Ovary (tissue), 9 donors: ENCODE data around the gene SLC39A12. TPM values are rescaled to one million over a fixed set of nuclear protein-coding genes. Genes with fewer than 3 reads are reported as not detected.

Experiments
- DNase-seq, 5 donors: peaks; one replicate each; pipeline ENCODE4 v3.0.0-alpha.2; 2019 to 2020
- H3K27ac ChIP-seq, 2 donors: fragments of 200-600 bp; one replicate each; pipeline versions ENCODE4 v1.5.1 to v1.8.0; 2019 to 2022
- H3K27me3 ChIP-seq: fragments of 200-600 bp; one replicate; pipeline ENCODE4 v1.8.0; 2022
- H3K36me3 ChIP-seq: fragments of 200-600 bp; sonication (generic); one replicate; pipeline ENCODE4 v1.5.1; 2019
- H3K4me1 ChIP-seq: one replicate; pipeline ENCODE4 v1.8.1; 2013; ENCODE audit warnings: mild to moderate bottlenecking, moderate library complexity; ENCODE audit not compliant: insufficient read depth
- H3K4me3 ChIP-seq: fragments of 200-600 bp; sonication (generic); one replicate; pipeline ENCODE4 v1.5.1; 2017
- H3K9me3 ChIP-seq, 2 donors: fragments of 200-600 bp in 1 of 2; sonication (generic) in 1 of 2; one replicate each; pipeline versions ENCODE4 v1.5.1 to v1.8.1; 2013 to 2019; ENCODE audit warnings: mild to moderate bottlenecking in 1 of 2, moderate library complexity in 1 of 2
- EP300 ChIP-seq: sonication (generic); formaldehyde crosslinking; IDR thresholded peaks from one replicate; pipeline ENCODE4 v1.6.1; 2017; ENCODE audit warnings: antibody characterized with exemption
- POLR2A ChIP-seq: fragments of 450-650 bp; IDR thresholded peaks from one replicate; pipeline ENCODE4 v1.6.1; 2017; ENCODE audit warnings: antibody characterized with exemption, mild to moderate bottlenecking, moderate library complexity
- WGBS, 3 donors: extraction: QIAGEN DNeasy Blood & Tissue Kit in 1 of 3; methylation state at CpG; one replicate each; pipeline versions ENCODE4 v1.1.5 to v1.1.7; 2013 to 2017; 5-methylcytosine and 5-hydroxymethylcytosine counted together
- intact Hi-C, 4 donors: fragments of 100-400 bp; cut with DNase I; formaldehyde crosslinking; loops; one replicate each; pipeline versions ENCODE4 v1.11.0 to v1.15.1; 2022 to 2023
- polyA plus RNA-seq, 2 donors: library from polyadenylated mRNA; stranded (reverse); fragments of 200-250 nt in 1 of 2; fragments of 350-450 nt in 1 of 2; fragmentation: Illumina TruSeq in 1 of 2; extraction: RNeasy Lipid Tissue Mini Kit (QIAGEN cat#74804) in 1 of 2; gene quantifications; one replicate each; pipeline ENCODE4 v1.2.3, GENCODE V29; 2013 to 2014
- total RNA-seq, 7 donors: library from RNA; depleted of rRNA in 2 of 7; stranded (reverse); fragments of >200 nt in 2 of 7; fragmentation: NEBNext Ultra II Directional in 3 of 7; extraction: Animal tissue kit (Norgen Biotek cat#: 25700) in 3 of 7; gene quantifications; one replicate each; pipeline versions ENCODE4 v1.1.0 to v1.2.4, GENCODE V29; 2016 to 2023
- TF ChIP-seq, protein P1 (sequence below), 3 donors: fragments of 450-650 bp in 2 of 3; fragments of 200-600 bp in 1 of 3; IDR thresholded peaks; one replicate each; pipeline versions ENCODE4 v1.5.1 to v1.8.0; 2016 to 2022; ENCODE audit warnings: antibody characterized with exemption in 3 of 3, mild to moderate bottlenecking in 1 of 3
- donor health status: DM: no; HTN: no; CAD: no; lungs with moderate emphysema.
- donor health status: DM: no; HTN: no; CAD: no.
- donor health status: Bipolar disorder and iron deficiency.
- donor health status: DM: yes; HTN: yes; CAD: no.
- donor health status: DM: no; HTN: no; CAD: no.
- donor health status: DM: yes; HTN: yes; CAD: no.

Gene SLC39A12
- total and polyA plus RNA-seq, 9 donors, result 0.02 TPM; not detected in 8

DNA sequence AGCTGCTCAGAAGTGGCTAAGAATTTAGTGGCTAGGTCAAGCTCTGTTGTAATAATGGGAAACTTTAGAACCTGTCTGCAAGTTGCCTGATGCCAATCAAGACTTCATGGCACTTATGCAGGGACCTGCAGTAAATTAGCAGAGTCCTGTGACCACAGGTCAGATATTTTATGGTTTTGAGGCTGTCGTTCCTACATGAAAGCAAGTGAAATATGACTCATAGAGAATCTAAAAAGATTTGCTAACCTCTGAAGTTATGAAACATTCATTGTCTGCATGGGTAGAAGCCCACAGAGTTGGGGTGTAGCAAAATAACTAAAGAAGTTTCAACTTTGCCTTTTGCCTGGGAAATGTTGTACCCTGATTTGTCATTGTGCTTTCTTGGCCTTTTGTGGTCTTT, 32.3 kb downstream of the SLC39A12 start:
- Histone ChIP-seq H3K27me3 (no peaks in the 10 kb centered on the region), H3K36me3 (no peaks in the 10 kb centered on the region), H3K27ac (no peak overlapping the region), H3K4me1 (no peaks in the 10 kb centered on the region), H3K9me3 (no peaks in the 10 kb centered on the region), H3K4me3 (no peak overlapping the region)
- TF ChIP-seq EP300 (no peak), POLR2A (no peak)
- TF ChIP-seq, protein P1, sequence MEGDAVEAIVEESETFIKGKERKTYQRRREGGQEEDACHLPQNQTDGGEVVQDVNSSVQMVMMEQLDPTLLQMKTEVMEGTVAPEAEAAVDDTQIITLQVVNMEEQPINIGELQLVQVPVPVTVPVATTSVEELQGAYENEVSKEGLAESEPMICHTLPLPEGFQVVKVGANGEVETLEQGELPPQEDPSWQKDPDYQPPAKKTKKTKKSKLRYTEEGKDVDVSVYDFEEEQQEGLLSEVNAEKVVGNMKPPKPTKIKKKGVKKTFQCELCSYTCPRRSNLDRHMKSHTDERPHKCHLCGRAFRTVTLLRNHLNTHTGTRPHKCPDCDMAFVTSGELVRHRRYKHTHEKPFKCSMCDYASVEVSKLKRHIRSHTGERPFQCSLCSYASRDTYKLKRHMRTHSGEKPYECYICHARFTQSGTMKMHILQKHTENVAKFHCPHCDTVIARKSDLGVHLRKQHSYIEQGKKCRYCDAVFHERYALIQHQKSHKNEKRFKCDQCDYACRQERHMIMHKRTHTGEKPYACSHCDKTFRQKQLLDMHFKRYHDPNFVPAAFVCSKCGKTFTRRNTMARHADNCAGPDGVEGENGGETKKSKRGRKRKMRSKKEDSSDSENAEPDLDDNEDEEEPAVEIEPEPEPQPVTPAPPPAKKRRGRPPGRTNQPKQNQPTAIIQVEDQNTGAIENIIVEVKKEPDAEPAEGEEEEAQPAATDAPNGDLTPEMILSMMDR (IDR thresholded peaks at IDR 0.05), result no peak
- DNase-seq, result no peak
- WGBS, 3 donors, result 56 to 80% (median 68%) methylated on average over 1 of the region's 1 CpG
- intact Hi-C loops, result no loop called here

DNA sequence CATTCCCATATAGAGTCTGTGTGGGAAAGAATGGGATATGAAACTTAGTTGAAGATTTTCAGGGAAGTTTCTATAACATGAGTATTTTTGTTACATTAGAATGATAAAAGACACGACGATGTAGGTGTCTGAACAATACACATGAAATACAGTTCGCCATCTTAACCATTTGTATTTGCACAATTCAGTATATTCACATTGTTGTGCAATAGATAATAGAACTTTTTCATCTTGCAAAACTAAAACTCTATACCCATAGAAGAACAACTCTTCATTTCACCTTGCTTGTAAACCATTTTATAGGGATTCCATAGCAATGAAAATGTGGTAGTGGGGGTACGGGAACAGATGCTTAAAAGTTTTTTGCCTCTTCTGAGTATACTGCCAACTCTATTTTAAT, 32.8 kb downstream of the SLC39A12 start:
- H3K36me3 ChIP-seq, result no peaks in the 10 kb centered on the region
- no peak for DNase-seq
- no peaks in the 10 kb centered on the region for H3K4me1 ChIP-seq
- no peak for TF ChIP-seq POLR2A
- TF ChIP-seq, protein P1 (IDR thresholded peaks at IDR 0.05), result no peak
- TF ChIP-seq EP300, result no peak
- WGBS, 3 donors, result 79 to 91% (median 91%) methylated on average over 4 of the region's 4 CpGs
- intact Hi-C loops, result no loop called here
- no peaks in the 10 kb centered on the region for H3K27me3 ChIP-seq
- H3K4me3 ChIP-seq, result no peak overlapping the region
- H3K9me3 ChIP-seq, result no peaks in the 10 kb centered on the region
- H3K27ac ChIP-seq, result no peak overlapping the region

DNA sequence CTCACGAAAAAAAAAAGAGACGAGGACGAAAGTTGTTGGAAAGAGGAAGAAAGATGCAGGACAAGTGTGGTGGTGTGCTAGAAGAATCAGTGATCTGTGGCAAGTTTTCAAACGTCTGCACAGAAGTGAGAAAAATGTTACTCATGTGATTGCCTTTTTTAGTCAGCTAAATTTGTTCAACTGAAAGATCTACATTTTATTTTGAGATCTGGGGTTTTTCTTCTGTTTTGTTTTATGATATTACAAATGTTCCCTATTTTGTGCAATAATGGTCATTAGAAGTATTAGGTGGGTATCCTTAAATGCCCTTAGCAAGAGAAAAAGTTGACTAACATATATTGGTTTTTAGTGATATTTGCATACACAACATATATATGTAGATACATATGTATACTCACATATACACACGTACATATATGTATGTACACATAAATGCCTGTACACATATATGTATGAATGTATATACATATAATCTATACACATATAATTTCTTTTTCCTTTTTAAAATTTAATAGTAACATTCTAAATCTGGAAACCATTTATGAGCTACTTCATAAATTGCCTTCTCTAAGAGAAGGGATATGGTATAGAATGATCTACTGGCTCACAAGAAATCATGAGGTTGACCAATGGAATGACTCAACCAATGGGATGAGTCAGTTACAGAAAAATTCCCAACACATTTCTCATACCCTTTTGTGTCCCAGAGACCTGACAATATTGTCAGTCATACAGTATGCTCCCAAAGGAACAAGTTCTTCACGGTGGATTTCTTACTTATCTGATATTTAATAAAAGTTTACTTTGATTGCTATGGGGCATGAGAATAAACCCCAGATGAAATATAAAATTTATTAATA, 38.4 kb downstream of the SLC39A12 start:
- Histone ChIP-seq H3K27me3 (no peaks in the 10 kb centered on the region), H3K4me1 (no peaks in the 10 kb centered on the region), H3K27ac (no peak overlapping the region), H3K9me3 (no peaks in the 10 kb centered on the region), H3K36me3 (no peaks in the 10 kb centered on the region), H3K4me3 (no peak overlapping the region)
- intact Hi-C loops, result no loop called here
- no peak for DNase-seq
- WGBS, 3 donors, result 79 to 83% (median 80%) methylated on average over 6 of the region's 6 CpGs
- no peak for TF ChIP-seq POLR2A
- TF ChIP-seq, protein P1 (IDR thresholded peaks at IDR 0.05), result no peak

DNA sequence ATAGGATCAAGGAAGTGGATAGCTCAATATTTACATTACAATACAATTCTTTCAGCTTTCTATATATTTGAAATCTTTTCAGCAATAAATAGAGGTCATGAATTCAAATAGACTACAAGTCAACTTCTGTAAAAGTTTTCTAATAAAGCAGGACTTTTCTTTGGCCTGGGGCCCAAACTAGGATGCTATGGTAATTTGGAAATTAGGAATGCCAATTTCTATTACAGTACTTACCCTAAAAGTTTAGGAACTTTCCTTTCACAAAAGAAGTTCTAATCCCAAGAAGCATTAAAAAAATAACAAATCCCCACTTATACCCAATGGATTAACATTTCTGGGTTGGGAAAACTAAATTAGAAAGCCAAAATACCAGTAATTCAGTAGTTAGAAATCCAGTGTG, 40.5 kb downstream of the SLC39A12 start:
- H3K27ac ChIP-seq, result no peak overlapping the region
- H3K4me1 ChIP-seq, result no peaks in the 10 kb centered on the region
- TF ChIP-seq, protein P1 (IDR thresholded peaks at IDR 0.05), result no peak
- TF ChIP-seq POLR2A, result no peak
- no peak for TF ChIP-seq EP300
- no peak for DNase-seq
- intact Hi-C loops, result no loop called here
- no peaks in the 10 kb centered on the region for H3K27me3 ChIP-seq
- no peak overlapping the region for H3K4me3 ChIP-seq
- no peaks in the 10 kb centered on the region for H3K36me3 ChIP-seq
- H3K9me3 ChIP-seq, result no peaks in the 10 kb centered on the region
